ENCODE measurements around the gene TBC1D30. TPM values are rescaled to one million over a fixed set of nuclear protein-coding genes. Genes with fewer than 3 reads are reported as not detected.
A peak's percentile ranks its signal among the peaks of the same experiment; 100 is the strongest.
"Not testable (repeated sequence)": the region's sequence is repeated elsewhere in the genome, so short reads cannot be mapped to it uniquely, and the experiment has no call there.

The TBC1D30 gene
- total RNA-seq, 1 donor from 2014 or later = 1.1 TPM

GRCh38 chr12:64793610-64794009 is 30.8 kb upstream of the TBC1D30 start:
- Mint-ChIP-seq H3K36me3 (ENCODE audit: low read depth) (no peaks in the 10 kb centered on the region), H3K27ac (no peak overlapping the region), H3K27me3 (ENCODE audit: insufficient read depth) (peaks cover 31% of the 10 kb centered on the region), H3K4me1 (ENCODE audit: low read depth) (no peaks in the 10 kb centered on the region), H3K4me3 (no peak overlapping the region), H3K9me3 (no peaks in the 10 kb centered on the region)
- intact Hi-C loops (cut with micrococcal nuclease) = no loop called here
- DNase-seq (ENCODE audit: low spot score) = no peak

GRCh38 chr12:64794305-64794704 is 30.1 kb upstream of the TBC1D30 start:
- intact Hi-C loops (cut with micrococcal nuclease) = no loop called here
- Mint-ChIP-seq H3K9me3 (no peaks in the 10 kb centered on the region), H3K4me1 (ENCODE audit: low read depth) (no peaks in the 10 kb centered on the region), H3K27me3 (ENCODE audit: insufficient read depth) (peaks cover 27% of the 10 kb centered on the region), H3K27ac (no peak overlapping the region), H3K36me3 (ENCODE audit: low read depth) (no peaks in the 10 kb centered on the region), H3K4me3 (no peak overlapping the region)
- DNase-seq (ENCODE audit: low spot score) = no peak

- no peaks in the 10 kb centered on the region for H3K9me3 Mint-ChIP-seq
- no peaks in the 10 kb centered on the region for H3K36me3 Mint-ChIP-seq (ENCODE audit: low read depth)
- H3K27me3 Mint-ChIP-seq (ENCODE audit: insufficient read depth) = peaks cover 27% of the 10 kb centered on the region
- no peaks in the 10 kb centered on the region for H3K4me1 Mint-ChIP-seq (ENCODE audit: low read depth)
- no peak overlapping the region for H3K4me3 Mint-ChIP-seq
- intact Hi-C loops (cut with micrococcal nuclease) = loop anchor here (1.0 to 5.0 kb wide), 3 partner anchors 327 to 1186 kb away; no protein-coding TSS in a partner anchor
- DNase-seq (ENCODE audit: low spot score) = peak; percentile 44
- H3K27ac Mint-ChIP-seq = no peak overlapping the region
These were observed 28.1 kb upstream of the TBC1D30 start for GRCh38 chr12:64796205-64796845.

GRCh38 chr12:64797156-64797555 is 27.3 kb upstream of the TBC1D30 start:
- DNase-seq (ENCODE audit: low spot score) = no peak
- Mint-ChIP-seq H3K36me3 (ENCODE audit: low read depth) (no peaks in the 10 kb centered on the region), H3K27ac (no peak overlapping the region), H3K4me1 (ENCODE audit: low read depth) (no peaks in the 10 kb centered on the region), H3K4me3 (no peak overlapping the region), H3K27me3 (ENCODE audit: insufficient read depth) (peaks cover 27% of the 10 kb centered on the region), H3K9me3 (no peaks in the 10 kb centered on the region)
- intact Hi-C loops (cut with micrococcal nuclease) = loop anchor here (5.0 kb wide), 1 partner anchor 1185 kb away; no protein-coding TSS in a partner anchor

- Mint-ChIP-seq H3K4me1 (ENCODE audit: low read depth) (no peaks in the 10 kb centered on the region), H3K27me3 (ENCODE audit: insufficient read depth) (peaks cover 29% of the 10 kb centered on the region), H3K27ac (no peak overlapping the region), H3K9me3 (no peaks in the 10 kb centered on the region), H3K4me3 (no peak overlapping the region), H3K36me3 (ENCODE audit: low read depth) (no peaks in the 10 kb centered on the region)
- intact Hi-C loops (cut with micrococcal nuclease) = loop anchor here (5.0 kb wide), 1 partner anchor 1184 kb away; no protein-coding TSS in a partner anchor
- DNase-seq (ENCODE audit: low spot score) = no peak
These were observed 26.3 kb upstream of the TBC1D30 start for GRCh38 chr12:64798165-64798564.

- Mint-ChIP-seq H3K27ac (no peak overlapping the region), H3K9me3 (no peaks in the 10 kb centered on the region), H3K27me3 (ENCODE audit: insufficient read depth) (peaks cover 32% of the 10 kb centered on the region), H3K36me3 (ENCODE audit: low read depth) (no peaks in the 10 kb centered on the region), H3K4me1 (ENCODE audit: low read depth) (no peaks in the 10 kb centered on the region), H3K4me3 (no peak overlapping the region)
- intact Hi-C loops (cut with micrococcal nuclease) = loop anchor here (5.0 kb wide), 1 partner anchor 92 kb away; no protein-coding TSS in a partner anchor
- DNase-seq (ENCODE audit: low spot score) = no peak
These were observed 23.8 kb upstream of the TBC1D30 start for GRCh38 chr12:64800640-64801039.

GRCh38 chr12:64801381-64801780 is 23.1 kb upstream of the TBC1D30 start:
- Mint-ChIP-seq H3K36me3 (ENCODE audit: low read depth) (no peaks in the 10 kb centered on the region), H3K9me3 (no peaks in the 10 kb centered on the region), H3K4me3 (no peak overlapping the region), H3K4me1 (ENCODE audit: low read depth) (no peaks in the 10 kb centered on the region), H3K27ac (no peak overlapping the region), H3K27me3 (ENCODE audit: insufficient read depth) (peaks cover 32% of the 10 kb centered on the region)
- DNase-seq (ENCODE audit: low spot score) = no peak
- intact Hi-C loops (cut with micrococcal nuclease) = loop anchor here (5.0 kb wide), 1 partner anchor 91 kb away; no protein-coding TSS in a partner anchor

- H3K4me1 Mint-ChIP-seq (ENCODE audit: low read depth); H3K9me3 Mint-ChIP-seq; H3K4me3 Mint-ChIP-seq; H3K36me3 Mint-ChIP-seq (ENCODE audit: low read depth); H3K27ac Mint-ChIP-seq: not testable (repeated sequence)
- peak; percentile 23 for DNase-seq (ENCODE audit: low spot score)
- intact Hi-C loops (cut with micrococcal nuclease) = loop anchor here (1.0 to 5.0 kb wide), 2 partner anchors 90 to 253 kb away; no protein-coding TSS in a partner anchor
- peaks cover 32% of the 10 kb centered on the region for H3K27me3 Mint-ChIP-seq (ENCODE audit: insufficient read depth)
These were observed 22.2 kb upstream of the TBC1D30 start for GRCh38 chr12:64802180-64802775.

GRCh38 chr12:64806173-64806572 is 18.3 kb upstream of the TBC1D30 start:
- intact Hi-C loops (cut with micrococcal nuclease) = no loop called here
- H3K27me3 Mint-ChIP-seq (ENCODE audit: insufficient read depth) = peaks cover 16% of the 10 kb centered on the region
- H3K4me1 Mint-ChIP-seq (ENCODE audit: low read depth) = no peaks in the 10 kb centered on the region
- no peak for DNase-seq (ENCODE audit: low spot score)
- H3K27ac Mint-ChIP-seq = no peak overlapping the region
- H3K36me3 Mint-ChIP-seq (ENCODE audit: low read depth) = no peaks in the 10 kb centered on the region
- no peaks in the 10 kb centered on the region for H3K9me3 Mint-ChIP-seq
- no peak overlapping the region for H3K4me3 Mint-ChIP-seq

- H3K4me3 Mint-ChIP-seq = no peak overlapping the region
These were observed 17.6 kb upstream of the TBC1D30 start for GRCh38 chr12:64806593-64807460.

GRCh38 chr12:64808110-64808509 is 16.3 kb upstream of the TBC1D30 start:
- Mint-ChIP-seq H3K27ac (no peak overlapping the region), H3K4me1 (ENCODE audit: low read depth) (no peaks in the 10 kb centered on the region), H3K36me3 (ENCODE audit: low read depth) (no peaks in the 10 kb centered on the region), H3K27me3 (ENCODE audit: insufficient read depth) (peaks cover 13% of the 10 kb centered on the region), H3K9me3 (no peaks in the 10 kb centered on the region), H3K4me3 (no peak overlapping the region)
- intact Hi-C loops (cut with micrococcal nuclease) = no loop called here
- DNase-seq (ENCODE audit: low spot score) = no peak

More at GRCh38 chr12:64806593-64807460, 17.6 kb upstream of the TBC1D30 start:
- Mint-ChIP-seq H3K9me3 (no peaks in the 10 kb centered on the region), H3K36me3 (ENCODE audit: low read depth) (no peaks in the 10 kb centered on the region), H3K4me1 (ENCODE audit: low read depth) (no peaks in the 10 kb centered on the region), H3K27me3 (ENCODE audit: insufficient read depth) (peaks cover 15% of the 10 kb centered on the region), H3K27ac (no peak overlapping the region)
- DNase-seq (ENCODE audit: low spot score) = no peak
- intact Hi-C loops (cut with micrococcal nuclease) = no loop called here

GRCh38 chr12:64810831-64811230 is 13.6 kb upstream of the TBC1D30 start:
- no peak for DNase-seq (ENCODE audit: low spot score)
- peaks cover 12% of the 10 kb centered on the region for H3K27me3 Mint-ChIP-seq (ENCODE audit: insufficient read depth)
- no peaks in the 10 kb centered on the region for H3K4me1 Mint-ChIP-seq (ENCODE audit: low read depth)
- H3K27ac Mint-ChIP-seq = no peak overlapping the region
- no peaks in the 10 kb centered on the region for H3K36me3 Mint-ChIP-seq (ENCODE audit: low read depth)
- no peaks in the 10 kb centered on the region for H3K9me3 Mint-ChIP-seq
- no peak overlapping the region for H3K4me3 Mint-ChIP-seq
- intact Hi-C loops (cut with micrococcal nuclease) = no loop called here

GRCh38 chr12:64813723-64814122 is 10.7 kb upstream of the TBC1D30 start:
- H3K27ac Mint-ChIP-seq = no peak overlapping the region
- no peak for DNase-seq (ENCODE audit: low spot score)
- no peaks in the 10 kb centered on the region for H3K36me3 Mint-ChIP-seq (ENCODE audit: low read depth)
- intact Hi-C loops (cut with micrococcal nuclease) = no loop called here
- no peaks in the 10 kb centered on the region for H3K9me3 Mint-ChIP-seq
- peaks cover 8% of the 10 kb centered on the region for H3K27me3 Mint-ChIP-seq (ENCODE audit: insufficient read depth)
- no peak overlapping the region for H3K4me3 Mint-ChIP-seq
- H3K4me1 Mint-ChIP-seq (ENCODE audit: low read depth) = no peaks in the 10 kb centered on the region
